HPDE6-E6E7 (cell line): Measurements from ENCODE around the gene CREG2.
A peak's percentile ranks its signal among the peaks of the same experiment; 100 is the strongest.

Experiments used
- DNase-seq: peaks from one replicate; pipeline ENCODE4 v3.0.0; 2011; ENCODE audit warnings: missing footprints; ENCODE audit errors: extremely low spot score

The CREG2 gene

GRCh38 chr2:101409699-101410098 lies 22.4 kb upstream of the CREG2 start:
- DNase-seq = no peak

GRCh38 chr2:101408925-101409324 lies 21.6 kb upstream of the CREG2 start:
- no peak for DNase-seq

GRCh38 chr2:101405351-101405899 lies 18.1 kb upstream of the CREG2 start:
- DNase-seq = no peak

GRCh38 chr2:101403745-101404144 lies 16.4 kb upstream of the CREG2 start:
- no peak for DNase-seq

GRCh38 chr2:101402630-101403029 lies 15.3 kb upstream of the CREG2 start:
- no peak for DNase-seq

- DNase-seq = no peak
Measured at GRCh38 chr2:101401906-101402305, 14.6 kb upstream of the CREG2 start.

- no peak for DNase-seq
Measured at GRCh38 chr2:101401326-101401665, 14.0 kb upstream of the CREG2 start.

GRCh38 chr2:101400506-101401325 lies 13.4 kb upstream of the CREG2 start:
- no peak for DNase-seq

GRCh38 chr2:101400048-101400447 lies 12.7 kb upstream of the CREG2 start:
- DNase-seq = peak; percentile 16

- DNase-seq = no peak
Measured at GRCh38 chr2:101399021-101399799, 11.9 kb upstream of the CREG2 start.

GRCh38 chr2:101398116-101398821 lies 11.0 kb upstream of the CREG2 start:
- DNase-seq = no peak

- peak; percentile 83 for DNase-seq
Measured at GRCh38 chr2:101396316-101396717, 9.0 kb upstream of the CREG2 start.

- no peak for DNase-seq
Measured at GRCh38 chr2:101395545-101396315, 8.4 kb upstream of the CREG2 start.

- DNase-seq = peak; percentile 41
Measured at GRCh38 chr2:101388232-101388631, 929 bp upstream of the CREG2 start.

- DNase-seq = no peak
Measured at GRCh38 chr2:101386599-101387150, 628 bp downstream of the CREG2 start.

GRCh38 chr2:101383016-101383541 lies 4.2 kb downstream of the CREG2 start:
- no peak for DNase-seq

GRCh38 chr2:101382442-101382841 lies 4.9 kb downstream of the CREG2 start:
- no peak for DNase-seq

- peak; percentile 94 for DNase-seq
Measured at GRCh38 chr2:101380376-101380775, 6.9 kb downstream of the CREG2 start.

- no peak for DNase-seq
Measured at GRCh38 chr2:101379091-101379490, 8.2 kb downstream of the CREG2 start.

GRCh38 chr2:101375653-101376052 lies 11.7 kb downstream of the CREG2 start:
- no peak for DNase-seq
